Ishikawa (cell line): Measurements from ENCODE around the gene AGAP1.

Experiments
- CEBPB ChIP-seq: IDR thresholded peaks from 2 replicates; pipeline ENCODE4 v1.6.1; 2012
- CREB1 ChIP-seq: IDR thresholded peaks from 2 replicates; pipeline ENCODE4 v1.6.1; 2012; ENCODE audit warnings: low read depth
- EGR1 ChIP-seq: IDR thresholded peaks from 2 replicates; pipeline ENCODE4 v1.6.1; 2012
- EP300 ChIP-seq: IDR thresholded peaks from 2 replicates; pipeline ENCODE4 v1.6.1; 2012; ENCODE audit warnings: borderline replicate concordance
- FOXM1 ChIP-seq: IDR thresholded peaks from 2 replicates; pipeline ENCODE4 v1.6.1; 2012; ENCODE audit warnings: low read depth, borderline replicate concordance
- MAX ChIP-seq: IDR thresholded peaks from 2 replicates; pipeline ENCODE4 v1.6.1; 2012
- NFIC ChIP-seq: IDR thresholded peaks from 2 replicates; pipeline ENCODE4 v1.6.1; 2012
- RAD21 ChIP-seq: IDR thresholded peaks from 2 replicates; pipeline ENCODE4 v1.6.1; 2012; ENCODE audit warnings: low read depth
- TAF1 ChIP-seq: IDR thresholded peaks from 2 replicates; pipeline ENCODE4 v1.6.1; 2012; ENCODE audit warnings: low read depth, mild to moderate bottlenecking
- TCF12 ChIP-seq: IDR thresholded peaks from 2 replicates; pipeline ENCODE4 v1.6.1; 2012; ENCODE audit warnings: low read depth
- TEAD4 ChIP-seq: IDR thresholded peaks from 2 replicates; pipeline ENCODE4 v1.6.1; 2012
- USF1 ChIP-seq: IDR thresholded peaks from 2 replicates; pipeline ENCODE4 v1.6.1; 2012
- YY1 ChIP-seq: IDR thresholded peaks from 2 replicates; pipeline ENCODE4 v1.6.1; 2012; ENCODE audit warnings: low read depth
- ZBTB7A ChIP-seq: IDR thresholded peaks from 2 replicates; pipeline ENCODE4 v1.6.1; 2012; ENCODE audit warnings: low read depth
- TF ChIP-seq, protein P1 (sequence below): IDR thresholded peaks from 2 replicates; pipeline ENCODE4 v1.6.1; 2012; ENCODE audit warnings: low read depth, mild to moderate bottlenecking

AGAP1 gene

GRCh38 chr2:236166796-236167296, 673.0 kb downstream of the AGAP1 start:
- no peak for TF ChIP-seq TEAD4
- TF ChIP-seq EP300 = no peak
- no peak for TF ChIP-seq MAX
- no peak for TF ChIP-seq CEBPB
- no peak for TF ChIP-seq CREB1
- no peak for TF ChIP-seq TAF1
- TF ChIP-seq ZBTB7A = no peak
- no peak for TF ChIP-seq NFIC
- TF ChIP-seq YY1 = no peak
- TF ChIP-seq USF1 = no peak
- TF ChIP-seq TCF12 = no peak
- no peak for TF ChIP-seq EGR1

DNA sequence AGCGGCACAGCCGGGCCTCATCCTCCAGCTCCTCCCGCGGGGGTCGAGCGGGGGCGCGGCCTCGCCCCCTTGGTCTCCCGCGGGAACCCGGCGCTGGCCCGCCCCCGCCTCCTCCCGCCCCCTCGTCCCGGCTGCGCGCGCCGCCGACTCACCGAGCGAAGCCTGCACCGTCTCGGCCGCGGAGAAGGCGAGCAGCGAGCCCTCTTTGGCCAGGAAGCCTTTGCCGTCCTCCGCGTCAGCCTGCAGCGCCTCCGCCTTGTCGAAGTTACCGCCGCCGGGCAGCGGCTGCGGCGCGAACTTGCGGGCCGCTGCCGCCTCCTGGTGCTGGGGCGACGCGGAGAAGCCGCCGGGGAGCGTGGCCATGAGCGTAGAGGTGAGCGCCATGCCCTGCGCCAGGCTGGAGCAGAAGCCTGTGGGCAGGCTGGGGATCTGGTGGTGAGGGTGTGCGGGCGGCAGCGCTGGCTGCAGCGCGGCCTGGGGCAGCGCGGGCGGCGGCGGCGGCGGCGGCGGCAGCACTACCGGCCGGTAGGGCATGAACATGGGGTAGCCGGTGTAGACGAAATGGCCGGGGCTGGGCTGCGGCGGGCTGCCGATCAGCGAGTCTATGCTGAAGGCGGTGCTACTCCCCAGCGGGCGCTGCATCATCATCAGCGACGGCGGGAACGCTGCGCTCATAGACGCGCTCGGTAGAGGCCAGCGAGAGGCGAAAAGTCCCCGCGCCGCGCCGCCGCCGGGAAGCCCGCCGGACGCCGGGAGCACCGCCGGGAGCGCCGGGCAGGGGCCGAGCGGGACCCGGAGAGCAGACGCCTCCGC, 673.7 kb downstream of the AGAP1 start:
- TF ChIP-seq EGR1 (peak; percentile 82), RAD21 (no peak; the same call in 1 of the 2 replicates), CREB1 (no peak), TCF12 (no peak; the same call in 1 of the 2 replicates), EP300 (no peak), FOXM1 (no peak), MAX (peak; percentile 52), USF1 (no peak), YY1 (no peak), TAF1 (0 out of 2 replicates have a peak, but pooled peaks have one; percentile 15), ZBTB7A (peak; percentile 72; the same call in 1 of the 2 replicates), NFIC (no peak), CEBPB (no peak), TEAD4 (no peak)
- TF ChIP-seq, protein P1, sequence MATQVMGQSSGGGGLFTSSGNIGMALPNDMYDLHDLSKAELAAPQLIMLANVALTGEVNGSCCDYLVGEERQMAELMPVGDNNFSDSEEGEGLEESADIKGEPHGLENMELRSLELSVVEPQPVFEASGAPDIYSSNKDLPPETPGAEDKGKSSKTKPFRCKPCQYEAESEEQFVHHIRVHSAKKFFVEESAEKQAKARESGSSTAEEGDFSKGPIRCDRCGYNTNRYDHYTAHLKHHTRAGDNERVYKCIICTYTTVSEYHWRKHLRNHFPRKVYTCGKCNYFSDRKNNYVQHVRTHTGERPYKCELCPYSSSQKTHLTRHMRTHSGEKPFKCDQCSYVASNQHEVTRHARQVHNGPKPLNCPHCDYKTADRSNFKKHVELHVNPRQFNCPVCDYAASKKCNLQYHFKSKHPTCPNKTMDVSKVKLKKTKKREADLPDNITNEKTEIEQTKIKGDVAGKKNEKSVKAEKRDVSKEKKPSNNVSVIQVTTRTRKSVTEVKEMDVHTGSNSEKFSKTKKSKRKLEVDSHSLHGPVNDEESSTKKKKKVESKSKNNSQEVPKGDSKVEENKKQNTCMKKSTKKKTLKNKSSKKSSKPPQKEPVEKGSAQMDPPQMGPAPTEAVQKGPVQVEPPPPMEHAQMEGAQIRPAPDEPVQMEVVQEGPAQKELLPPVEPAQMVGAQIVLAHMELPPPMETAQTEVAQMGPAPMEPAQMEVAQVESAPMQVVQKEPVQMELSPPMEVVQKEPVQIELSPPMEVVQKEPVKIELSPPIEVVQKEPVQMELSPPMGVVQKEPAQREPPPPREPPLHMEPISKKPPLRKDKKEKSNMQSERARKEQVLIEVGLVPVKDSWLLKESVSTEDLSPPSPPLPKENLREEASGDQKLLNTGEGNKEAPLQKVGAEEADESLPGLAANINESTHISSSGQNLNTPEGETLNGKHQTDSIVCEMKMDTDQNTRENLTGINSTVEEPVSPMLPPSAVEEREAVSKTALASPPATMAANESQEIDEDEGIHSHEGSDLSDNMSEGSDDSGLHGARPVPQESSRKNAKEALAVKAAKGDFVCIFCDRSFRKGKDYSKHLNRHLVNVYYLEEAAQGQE = no peak

- TF ChIP-seq YY1 = peak; percentile 27; the same call in 1 of the 2 replicates
- no peak for TF ChIP-seq FOXM1
- TF ChIP-seq MAX = peak; percentile 94
- peak; percentile 98 for TF ChIP-seq USF1
- no peak for TF ChIP-seq NFIC
- TF ChIP-seq TEAD4 = no peak
- peak; percentile 76; the same call in 1 of the 2 replicates for TF ChIP-seq TAF1
- TF ChIP-seq ZBTB7A = no peak
- TF ChIP-seq TCF12 = no peak; the same call in 1 of the 2 replicates
- TF ChIP-seq RAD21 = no peak
- TF ChIP-seq, protein P1 = no peak
- TF ChIP-seq EP300 = no peak
- no peak for TF ChIP-seq CEBPB
- TF ChIP-seq CREB1 = no peak
- no peak for TF ChIP-seq EGR1
Observed at GRCh38 chr2:236168110-236169080, 674.6 kb downstream of the AGAP1 start, which contains the start of gene GBX2. TSS of gene GBX2 (minus strand) at chr2:236168386. CDS start at chr2:236167971, 415 bp downstream.
